GM21737 (cell line): ENCODE results near the gene CCDC3.
"Not testable (repeated sequence)": the region's sequence is repeated elsewhere in the genome, so short reads cannot be mapped to it uniquely, and the experiment has no call there.

Source experiments
- ATAC-seq: cut with Tn5 transposase; IDR thresholded peaks from one replicate; pipeline ENCODE4 v1.9.1; 2021; ENCODE audit warnings: mild to moderate bottlenecking, moderate library complexity; ENCODE audit not compliant: unreplicated experiment

CCDC3 gene

DNA sequence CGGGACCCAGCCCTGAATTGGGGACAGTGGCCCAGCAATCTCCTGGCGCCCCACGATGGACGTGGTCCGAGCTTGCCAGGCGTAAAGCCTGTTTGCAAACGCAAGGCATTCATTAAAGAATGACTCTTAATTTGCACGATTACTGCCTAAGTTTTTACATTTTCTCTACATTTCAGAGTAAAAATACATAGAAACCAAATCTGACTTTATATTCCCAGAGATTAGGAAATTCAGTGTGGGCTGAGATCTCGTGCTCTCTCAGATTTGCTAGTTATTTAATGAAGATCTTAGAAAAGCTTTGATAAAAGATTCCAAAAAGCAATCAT, 337 bp upstream of the CCDC3 start:
- ATAC-seq = no peak

GRCh38 chr10:13000431-13000830, 1.1 kb downstream of the CCDC3 start:
- ATAC-seq = no peak

GRCh38 chr10:12999849-13000248, 1.7 kb downstream of the CCDC3 start:
- ATAC-seq = no peak

- no peak for ATAC-seq
Observed at GRCh38 chr10:12995425-12995861, 6.1 kb downstream of the CCDC3 start.

DNA sequence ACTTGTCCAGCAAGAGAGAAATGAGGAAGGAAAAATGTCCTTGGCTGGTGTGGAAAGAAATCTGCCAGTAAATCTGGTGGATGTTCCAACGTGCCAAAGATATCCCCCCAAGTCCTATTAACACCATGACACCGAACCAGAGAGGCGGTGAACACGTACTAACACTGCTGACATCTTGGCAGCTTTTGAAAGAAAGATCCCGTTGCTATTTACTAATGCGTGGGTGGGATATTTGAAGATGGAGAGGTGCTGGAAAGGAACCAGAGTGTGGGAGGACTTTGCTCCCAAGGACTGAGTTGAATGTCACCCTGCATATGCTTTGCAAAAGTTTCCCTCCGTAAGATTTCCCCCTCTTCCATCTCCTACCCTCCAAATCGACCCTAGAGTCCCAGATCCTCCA, 7.9 kb downstream of the CCDC3 start:
- ATAC-seq = no peak

GRCh38 chr10:12985347-12985746, 16.2 kb downstream of the CCDC3 start:
- no peak for ATAC-seq

GRCh38 chr10:12984165-12984747, 17.3 kb downstream of the CCDC3 start:
- ATAC-seq = no peak

- ATAC-seq = not testable (repeated sequence)
Observed at GRCh38 chr10:12983568-12983967, 17.9 kb downstream of the CCDC3 start.

DNA sequence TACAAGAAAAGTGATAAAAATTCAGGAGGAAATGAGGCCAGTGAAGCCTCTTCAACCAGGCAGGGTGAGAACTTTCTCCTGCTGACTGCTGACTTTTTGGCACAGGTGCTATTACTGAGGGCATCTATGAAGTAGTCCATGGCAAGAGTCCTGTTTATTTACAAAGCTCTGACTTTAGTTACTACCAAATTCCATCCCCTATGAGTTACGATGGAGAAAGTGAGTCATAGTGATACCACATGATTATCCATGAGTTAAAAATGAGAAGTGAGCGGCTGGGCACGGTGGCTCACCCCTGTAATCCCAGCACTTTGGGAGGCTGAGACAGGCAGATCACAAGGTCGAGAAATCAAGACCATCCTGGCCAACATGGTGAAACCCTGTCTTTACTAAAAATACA, 19.9 kb downstream of the CCDC3 start:
- ATAC-seq = no peak

DNA sequence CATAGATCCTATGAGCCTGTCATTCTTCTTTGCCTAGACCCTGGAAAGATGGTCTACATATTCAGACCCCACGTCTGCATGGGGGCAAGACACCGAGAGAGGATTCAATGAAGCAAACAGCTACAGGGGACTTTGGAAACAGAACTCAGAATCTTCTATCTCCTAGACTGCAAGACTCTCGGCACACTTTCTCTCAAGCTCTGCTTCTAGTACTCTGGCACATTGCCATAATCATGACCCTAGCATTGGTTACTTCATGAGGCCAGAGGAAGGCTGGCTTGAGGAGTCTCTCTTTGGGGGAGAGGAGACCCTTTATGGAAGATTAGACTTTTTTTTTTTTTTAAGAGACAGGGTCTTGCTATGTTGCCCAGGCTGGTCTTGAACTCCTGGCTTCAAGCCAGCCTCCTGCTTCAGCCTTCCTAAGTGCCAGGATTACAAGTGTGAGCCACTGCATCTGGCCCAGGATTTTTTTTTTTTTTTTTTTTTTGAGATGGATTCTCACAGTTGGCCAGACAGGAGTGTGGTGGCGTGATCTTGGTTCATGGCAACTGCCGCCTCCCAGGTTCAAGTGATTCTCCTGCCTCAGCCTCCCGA, 20.7 kb downstream of the CCDC3 start:
- ATAC-seq = no peak

- no peak for ATAC-seq
Observed at GRCh38 chr10:12980102-12980661, 21.3 kb downstream of the CCDC3 start.

DNA sequence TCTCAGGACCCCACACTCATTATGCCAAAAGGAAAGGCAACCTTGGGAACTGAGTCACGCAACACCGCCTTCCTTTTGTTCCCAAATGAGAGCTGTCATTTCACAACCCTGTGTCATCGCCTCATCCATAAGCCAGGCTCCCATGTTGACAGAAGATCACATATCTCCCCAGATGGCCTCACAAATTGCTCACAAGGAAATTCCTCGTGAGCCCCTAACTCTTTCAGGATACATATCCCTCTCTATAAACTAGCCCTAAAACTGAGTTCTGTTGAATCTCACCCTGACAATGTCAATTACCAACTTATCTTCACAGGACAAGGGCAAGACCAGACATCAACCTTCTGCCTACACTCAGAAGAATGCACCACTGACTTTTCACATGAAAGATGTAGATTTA, 22.6 kb downstream of the CCDC3 start:
- ATAC-seq = no peak

DNA sequence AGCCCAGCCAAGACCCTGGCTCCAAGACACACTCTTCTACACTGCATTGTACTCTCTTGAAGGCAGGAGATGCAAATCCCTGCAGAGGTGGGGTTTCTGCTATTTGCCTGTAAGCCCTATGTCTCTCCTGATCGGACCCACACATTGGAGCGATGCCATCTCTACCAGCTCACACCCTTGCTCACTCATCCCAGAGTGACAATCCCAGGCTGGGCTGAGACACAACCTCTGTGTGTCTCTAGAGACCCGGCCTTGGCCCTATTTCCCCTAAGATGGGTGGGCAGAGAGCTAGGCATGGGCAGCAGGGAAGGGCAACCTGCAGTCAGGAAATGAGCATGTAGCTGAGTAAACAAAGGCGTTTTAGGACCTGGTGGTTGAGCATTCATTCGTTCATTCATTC, 25.6 kb downstream of the CCDC3 start:
- ATAC-seq = no peak

DNA sequence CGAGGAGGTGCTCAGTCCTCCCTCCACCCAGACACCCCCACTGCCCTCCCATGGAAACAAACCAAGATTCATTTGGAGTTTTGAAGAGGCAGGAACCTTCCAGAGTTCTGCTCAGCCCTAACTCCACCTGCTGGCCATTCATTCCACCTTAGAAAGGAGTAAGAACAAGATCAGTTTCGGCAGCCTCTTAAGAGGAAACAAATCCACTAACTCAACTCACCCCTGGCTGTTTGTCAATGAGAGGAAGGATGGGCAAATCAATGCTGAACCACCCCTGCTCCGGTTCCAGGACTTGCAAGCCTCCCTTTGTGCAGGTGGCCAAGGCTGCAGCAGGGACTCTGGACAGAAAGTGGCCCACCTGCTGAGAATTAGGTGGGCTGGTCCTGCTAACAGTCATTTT, 26.2 kb downstream of the CCDC3 start:
- no peak for ATAC-seq

GRCh38 chr10:12974491-12975199, 26.9 kb downstream of the CCDC3 start:
- no peak for ATAC-seq

GRCh38 chr10:12974078-12974477, 27.4 kb downstream of the CCDC3 start:
- ATAC-seq = no peak

DNA sequence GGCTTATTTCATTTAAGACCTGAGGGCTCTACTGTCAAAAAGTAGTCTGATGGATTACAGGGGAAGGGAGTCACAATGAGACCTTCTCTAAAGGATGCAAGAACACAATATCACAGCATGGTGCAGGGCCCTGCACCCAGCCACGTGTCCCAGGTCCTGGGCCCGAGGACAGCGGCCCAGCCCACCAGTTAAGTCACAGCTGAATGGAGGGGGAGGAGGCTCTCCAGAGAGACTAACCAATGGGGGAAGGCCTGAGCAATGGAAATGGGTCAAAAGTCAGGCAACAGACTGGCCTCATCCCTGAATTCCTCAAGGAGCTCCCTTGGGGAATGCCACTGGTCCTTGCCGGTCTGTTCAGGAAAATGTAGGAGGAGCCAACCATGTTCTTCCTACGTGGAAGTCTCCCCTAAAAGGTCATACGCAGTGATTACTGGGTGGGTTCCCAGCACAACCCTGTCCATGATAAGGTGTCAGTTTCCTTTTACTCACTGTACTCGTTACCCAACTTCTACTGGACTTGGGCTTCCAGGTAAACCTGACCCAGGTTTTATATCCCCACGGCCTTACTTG, 28.3 kb downstream of the CCDC3 start:
- ATAC-seq = no peak

DNA sequence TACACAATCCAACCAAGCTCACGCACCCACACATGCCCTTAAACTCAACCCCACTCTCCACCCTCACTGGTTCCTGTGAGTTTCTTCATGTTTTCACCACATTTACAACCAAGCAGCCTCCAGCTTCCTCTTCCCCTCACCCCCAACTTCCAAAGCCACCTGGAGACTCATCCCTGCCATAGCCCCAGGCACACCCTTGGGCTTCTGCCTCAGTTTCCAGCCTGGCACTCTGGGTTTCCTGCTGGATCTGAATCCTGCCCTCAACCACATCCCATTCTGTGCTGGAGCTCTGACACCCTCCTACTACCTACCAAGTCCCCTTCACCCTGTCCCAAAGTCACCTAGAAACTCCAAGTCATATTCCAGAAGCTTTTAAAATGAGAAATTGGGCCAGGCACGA, 29.4 kb downstream of the CCDC3 start:
- ATAC-seq = no peak

- ATAC-seq = no peak
Observed at GRCh38 chr10:12971001-12971788, 30.3 kb downstream of the CCDC3 start.

DNA sequence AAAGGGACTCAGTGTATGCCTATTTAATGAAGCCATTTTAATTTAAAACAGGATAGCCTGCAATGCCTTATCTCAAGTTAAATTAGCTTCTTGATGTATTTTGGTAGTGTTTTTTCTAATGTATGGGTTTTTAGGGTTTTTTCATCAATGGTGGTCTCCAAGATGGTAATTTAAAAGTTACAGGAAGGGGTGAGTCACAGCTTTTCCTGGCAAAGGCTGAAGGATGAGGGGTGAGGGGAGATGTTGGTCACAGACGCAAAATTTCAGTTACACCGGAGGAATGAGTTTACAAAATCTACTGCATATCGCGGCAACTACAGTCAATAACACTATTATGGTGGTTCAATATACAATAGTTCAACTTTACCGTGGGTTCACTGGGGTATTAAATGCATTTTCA, 31.6 kb downstream of the CCDC3 start:
- no peak for ATAC-seq

DNA sequence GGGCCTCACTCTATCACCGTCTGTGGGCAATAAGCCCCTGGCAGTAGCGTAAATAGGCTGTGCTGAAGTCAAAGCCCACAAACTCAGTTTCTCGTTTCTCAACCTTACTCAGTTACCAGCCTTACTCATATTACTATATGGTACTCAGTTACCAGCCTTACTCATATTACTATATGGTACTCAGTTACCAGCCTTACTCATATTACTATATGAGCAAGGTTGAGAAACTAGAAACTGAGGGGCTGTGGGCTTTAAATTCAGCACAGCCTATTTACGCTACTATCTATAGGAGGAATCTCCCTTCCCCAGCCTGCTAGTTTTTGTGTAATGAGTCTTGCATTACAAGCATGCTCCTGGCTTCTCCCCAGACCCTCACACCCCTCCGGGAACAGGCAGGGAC, 35.4 kb downstream of the CCDC3 start:
- no peak for ATAC-seq
